GM10266 (cell line): ENCODE results near the gene PAWR.

Experiments used
- DNase-seq: peaks from one replicate; pipeline ENCODE4 v3.0.0; 2012; ENCODE audit errors: extremely low spot score
- CTCF ChIP-seq: IDR thresholded peaks from 2 replicates; pipeline ENCODE4 v1.5.1; 2012; ENCODE audit warnings: mild to moderate bottlenecking, low read depth; ENCODE audit not compliant: control insufficient read depth, insufficient read depth; ENCODE audit errors: missing control alignments

PAWR gene

GRCh38 chr12:79563021-79563740 is 127.6 kb downstream of the PAWR start:
- DNase-seq: no peak
- TF ChIP-seq CTCF: no peak

GRCh38 chr12:79561401-79562132 is 129.2 kb downstream of the PAWR start:
- TF ChIP-seq CTCF: no peak
- no peak for DNase-seq

- DNase-seq: no peak
- no peak for TF ChIP-seq CTCF
These were observed 130.4 kb downstream of the PAWR start for GRCh38 chr12:79560225-79560889.

GRCh38 chr12:79559591-79559990 is 131.2 kb downstream of the PAWR start:
- TF ChIP-seq CTCF: no peak
- no peak for DNase-seq

- no peak for TF ChIP-seq CTCF
- no peak for DNase-seq
These were observed 131.8 kb downstream of the PAWR start for GRCh38 chr12:79558924-79559469.

DNA sequence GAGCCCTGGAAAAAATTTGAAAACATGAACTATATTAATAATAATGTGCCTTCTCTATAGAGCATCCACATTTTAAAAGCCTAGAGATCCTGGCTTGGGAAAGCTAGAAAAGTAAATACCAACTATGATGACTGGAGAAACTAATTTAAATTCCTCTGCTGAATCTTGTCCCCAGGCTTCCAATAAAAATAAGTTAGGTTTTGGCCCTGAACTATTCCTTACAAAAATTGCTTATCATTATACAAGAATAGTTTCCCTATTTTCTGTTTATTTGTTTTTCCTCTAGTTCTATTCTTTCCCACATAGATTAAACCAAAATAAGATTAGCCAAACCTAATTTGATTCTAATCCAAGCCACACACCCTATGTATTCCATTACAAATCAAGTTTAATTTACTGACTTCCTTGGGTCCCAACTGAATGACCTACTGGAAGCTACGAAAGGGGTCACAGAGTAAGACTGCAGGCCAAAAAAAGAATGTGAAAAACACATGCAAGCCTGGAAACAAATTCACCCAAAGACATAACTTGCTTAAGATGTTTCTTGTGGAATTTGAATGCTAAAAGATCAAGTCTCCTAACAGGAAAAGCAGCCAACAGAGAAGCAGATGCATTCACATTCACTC is 133.0 kb downstream of the PAWR start:
- no peak for DNase-seq
- no peak for TF ChIP-seq CTCF
